Nephron (organoid): ENCODE results near the gene PHACTR1.

ENCODE experiments used
- H3K27ac Mint-ChIP-seq, 3 experiments: 2 replicates each; pipeline ENCODE4 v1.8.0; 2020; ENCODE audit warnings: mixed read lengths in 3 of 3, mild to moderate bottlenecking in 2 of 3, moderate library complexity in 1 of 3
- H3K27me3 Mint-ChIP-seq: 2 replicates; pipeline ENCODE4 v1.8.0; 2021; ENCODE audit warnings: low read depth, mild to moderate bottlenecking, moderate library complexity, mixed read lengths
- H3K36me3 Mint-ChIP-seq: 2 replicates; pipeline ENCODE4 v1.8.0; 2020; ENCODE audit warnings: low read depth, mixed read lengths
- H3K4me1 Mint-ChIP-seq: 2 replicates; pipeline ENCODE4 v1.8.0; 2020; ENCODE audit warnings: mixed read lengths
- H3K4me3 Mint-ChIP-seq, 3 experiments: 2 replicates each; pipeline ENCODE4 v1.8.0; 2020; ENCODE audit warnings: mild to moderate bottlenecking in 3 of 3, mixed read lengths in 3 of 3, moderate library complexity in 2 of 3
- H3K9me3 Mint-ChIP-seq: 2 replicates; pipeline ENCODE4 v1.8.0; 2020; ENCODE audit warnings: mixed read lengths
- TF ChIP-seq, protein P1 (sequence below), 3 experiments: fragments of 200-600 bp; sonication (generic); IDR thresholded peaks; one replicate each; pipeline ENCODE4 v1.5.0; 2021; ENCODE audit warnings: antibody characterized with exemption in 3 of 3; ENCODE audit not compliant: unreplicated experiment in 3 of 3

The PHACTR1 gene

DNA sequence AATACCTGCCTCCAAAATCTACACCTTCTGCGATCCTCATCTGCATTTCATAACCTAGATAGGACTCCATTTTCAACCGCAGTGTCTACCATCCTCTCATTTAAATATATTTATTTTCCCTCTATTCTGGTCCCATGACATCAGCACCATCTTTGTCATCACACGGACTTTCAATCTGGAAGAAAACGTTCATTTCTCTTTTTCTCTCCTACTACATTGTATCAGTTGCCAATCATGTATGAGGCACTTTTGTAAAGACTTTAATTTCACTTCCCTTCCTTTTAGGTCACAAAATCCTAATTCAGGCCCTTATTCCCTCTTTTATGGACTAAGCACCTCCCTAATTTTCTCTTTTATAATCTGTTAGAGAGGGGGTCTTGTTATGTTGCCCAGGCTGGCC is 89.6 kb downstream of the PHACTR1 start:
- peaks cover 4% of the 10 kb centered on the region for H3K27me3 Mint-ChIP-seq
- no peak overlapping the region for H3K27ac Mint-ChIP-seq
- TF ChIP-seq, protein P1, sequence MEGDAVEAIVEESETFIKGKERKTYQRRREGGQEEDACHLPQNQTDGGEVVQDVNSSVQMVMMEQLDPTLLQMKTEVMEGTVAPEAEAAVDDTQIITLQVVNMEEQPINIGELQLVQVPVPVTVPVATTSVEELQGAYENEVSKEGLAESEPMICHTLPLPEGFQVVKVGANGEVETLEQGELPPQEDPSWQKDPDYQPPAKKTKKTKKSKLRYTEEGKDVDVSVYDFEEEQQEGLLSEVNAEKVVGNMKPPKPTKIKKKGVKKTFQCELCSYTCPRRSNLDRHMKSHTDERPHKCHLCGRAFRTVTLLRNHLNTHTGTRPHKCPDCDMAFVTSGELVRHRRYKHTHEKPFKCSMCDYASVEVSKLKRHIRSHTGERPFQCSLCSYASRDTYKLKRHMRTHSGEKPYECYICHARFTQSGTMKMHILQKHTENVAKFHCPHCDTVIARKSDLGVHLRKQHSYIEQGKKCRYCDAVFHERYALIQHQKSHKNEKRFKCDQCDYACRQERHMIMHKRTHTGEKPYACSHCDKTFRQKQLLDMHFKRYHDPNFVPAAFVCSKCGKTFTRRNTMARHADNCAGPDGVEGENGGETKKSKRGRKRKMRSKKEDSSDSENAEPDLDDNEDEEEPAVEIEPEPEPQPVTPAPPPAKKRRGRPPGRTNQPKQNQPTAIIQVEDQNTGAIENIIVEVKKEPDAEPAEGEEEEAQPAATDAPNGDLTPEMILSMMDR (IDR thresholded peaks at IDR 0.05; ENCODE audit: unreplicated experiment in 3 of 3): no peak
- no peaks in the 10 kb centered on the region for H3K9me3 Mint-ChIP-seq
- H3K4me3 Mint-ChIP-seq: no peak overlapping the region
- no peaks in the 10 kb centered on the region for H3K4me1 Mint-ChIP-seq
- H3K36me3 Mint-ChIP-seq: no peaks in the 10 kb centered on the region

DNA sequence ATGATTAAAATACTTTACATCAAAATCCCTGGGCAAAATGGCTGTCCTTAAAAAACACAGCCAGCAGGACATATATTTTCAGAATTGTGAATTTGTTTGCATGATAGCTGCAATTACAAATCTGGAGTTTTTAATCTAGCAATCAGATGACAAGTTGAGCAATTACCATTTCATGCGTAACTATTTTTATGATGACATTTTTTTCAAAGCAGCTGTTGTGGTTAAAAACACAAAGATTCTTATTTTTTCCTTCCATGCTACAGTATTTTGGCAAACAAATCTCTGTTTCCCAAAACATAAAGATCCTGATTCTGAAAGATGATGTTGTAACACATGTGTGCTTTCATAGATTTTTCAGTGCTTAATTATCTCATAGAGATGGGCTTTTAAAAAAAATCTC is 90.2 kb downstream of the PHACTR1 start:
- Mint-ChIP-seq H3K27me3 (peaks cover 4% of the 10 kb centered on the region), H3K9me3 (no peaks in the 10 kb centered on the region), H3K27ac (no peak overlapping the region), H3K4me3 (no peak overlapping the region), H3K36me3 (no peaks in the 10 kb centered on the region), H3K4me1 (no peaks in the 10 kb centered on the region)
- TF ChIP-seq, protein P1 (IDR thresholded peaks at IDR 0.05; ENCODE audit: unreplicated experiment in 3 of 3): no peak

DNA sequence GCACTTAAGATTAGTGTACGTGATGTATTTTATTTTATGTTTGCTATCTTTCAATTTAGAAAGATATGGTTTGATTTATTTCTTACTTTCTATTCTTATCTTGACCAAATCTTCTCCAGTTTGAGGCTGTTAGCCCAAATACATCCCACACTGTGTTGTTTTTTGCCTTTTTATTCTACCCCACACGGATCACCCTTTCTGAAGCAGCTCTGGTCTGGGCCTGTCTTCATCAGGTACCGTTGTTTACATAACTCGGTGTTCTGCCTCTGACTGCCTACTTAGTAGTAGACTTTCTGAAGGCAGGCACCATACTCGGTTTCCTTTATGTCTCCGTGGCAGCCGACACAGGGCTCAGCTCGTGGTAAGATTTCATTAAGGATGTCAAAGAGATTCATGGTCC is 95.0 kb downstream of the PHACTR1 start:
- H3K36me3 Mint-ChIP-seq: no peaks in the 10 kb centered on the region
- TF ChIP-seq, protein P1 (IDR thresholded peaks at IDR 0.05; ENCODE audit: unreplicated experiment in 3 of 3): no peak
- no peaks in the 10 kb centered on the region for H3K4me1 Mint-ChIP-seq
- H3K27me3 Mint-ChIP-seq: peaks cover 8% of the 10 kb centered on the region
- no peak overlapping the region for H3K27ac Mint-ChIP-seq
- H3K4me3 Mint-ChIP-seq: no peak overlapping the region
- no peaks in the 10 kb centered on the region for H3K9me3 Mint-ChIP-seq

DNA sequence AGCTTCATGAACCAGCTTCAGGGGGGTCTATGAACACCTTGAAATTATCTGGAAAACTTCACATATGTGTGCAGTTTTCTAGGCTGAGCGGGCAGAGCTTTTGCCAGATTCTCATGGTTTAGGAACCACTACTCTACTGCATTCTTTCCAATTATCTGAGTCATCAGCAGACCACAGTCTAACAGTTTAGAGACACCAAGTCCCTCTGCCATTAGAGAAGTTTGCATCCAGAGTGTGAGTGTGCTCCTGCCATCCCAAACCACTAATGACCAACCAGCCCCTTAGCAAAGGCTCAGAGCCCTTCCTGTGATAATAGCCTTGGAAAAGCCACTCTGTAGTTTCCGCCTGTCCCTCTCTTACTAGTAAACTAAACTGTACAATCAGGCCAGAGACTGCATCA is 96.8 kb downstream of the PHACTR1 start:
- no peaks in the 10 kb centered on the region for H3K4me1 Mint-ChIP-seq

GRCh38 chr6:12814015-12814414 is 97.4 kb downstream of the PHACTR1 start:
- H3K27ac Mint-ChIP-seq: no peak overlapping the region
- H3K4me1 Mint-ChIP-seq: no peaks in the 10 kb centered on the region
- no peaks in the 10 kb centered on the region for H3K36me3 Mint-ChIP-seq
- no peak overlapping the region for H3K4me3 Mint-ChIP-seq
- H3K9me3 Mint-ChIP-seq: no peaks in the 10 kb centered on the region
- TF ChIP-seq, protein P1 (IDR thresholded peaks at IDR 0.05; ENCODE audit: unreplicated experiment in 3 of 3): no peak
- H3K27me3 Mint-ChIP-seq: peaks cover 8% of the 10 kb centered on the region

More for the DNA sequence above, 96.8 kb downstream of the PHACTR1 start:
- TF ChIP-seq, protein P1 (IDR thresholded peaks at IDR 0.05; ENCODE audit: unreplicated experiment in 3 of 3): no peak
- Mint-ChIP-seq H3K4me3 (no peak overlapping the region), H3K27me3 (peaks cover 8% of the 10 kb centered on the region), H3K36me3 (no peaks in the 10 kb centered on the region), H3K27ac (no peak overlapping the region), H3K9me3 (no peaks in the 10 kb centered on the region)

DNA sequence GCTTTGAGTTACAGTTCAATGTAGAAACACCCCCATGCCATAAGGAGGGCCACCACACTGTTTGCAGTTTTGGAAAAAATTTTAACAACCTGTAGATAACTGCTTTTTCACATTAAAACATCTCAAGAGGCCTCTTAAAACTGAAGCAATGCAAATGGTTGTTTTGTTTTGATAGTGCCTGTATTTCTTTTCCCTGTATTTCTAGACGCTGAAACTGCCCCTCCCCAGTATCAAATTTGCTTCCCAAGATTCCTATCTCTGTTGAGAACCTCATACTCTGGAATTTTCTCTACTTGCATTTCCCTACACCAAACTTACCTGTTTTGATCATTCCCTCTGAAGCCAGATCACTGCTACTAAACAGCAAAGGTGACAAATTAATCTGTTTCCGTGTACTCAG is 98.5 kb downstream of the PHACTR1 start:
- H3K4me3 Mint-ChIP-seq: no peak overlapping the region
- TF ChIP-seq, protein P1 (IDR thresholded peaks at IDR 0.05; ENCODE audit: unreplicated experiment in 3 of 3): no peak
- no peak overlapping the region for H3K27ac Mint-ChIP-seq
- H3K4me1 Mint-ChIP-seq: no peaks in the 10 kb centered on the region
- peaks cover 8% of the 10 kb centered on the region for H3K27me3 Mint-ChIP-seq
- H3K9me3 Mint-ChIP-seq: no peaks in the 10 kb centered on the region
- H3K36me3 Mint-ChIP-seq: no peaks in the 10 kb centered on the region
